PFSK-1 (cell line): ENCODE results near the gene NME9.

Source experiments
- FOXP2 ChIP-seq: optimal IDR thresholded peaks from 2 replicates; pipeline ENCODE3; 2011; ENCODE audit warnings: borderline replicate concordance, control low read depth, inconsistent platforms; ENCODE audit not compliant: insufficient read depth; ENCODE audit errors: extremely low read length, extremely low read depth
- POLR2AphosphoS5 ChIP-seq: IDR thresholded peaks from 2 replicates; pipeline ENCODE4 v1.6.1; 2012; ENCODE audit warnings: low read depth, mild to moderate bottlenecking, control low read depth, low read length, moderate library complexity
- REST ChIP-seq, 2 experiments: IDR thresholded peaks; 2 replicates each; pipeline versions ENCODE4 v1.6.1 to v1.8.0; 2011 to 2012; ENCODE audit warnings: low read depth in 2 of 2, low read length in 2 of 2, control low read depth in 1 of 2, inconsistent platforms in 1 of 2, mild to moderate bottlenecking in 1 of 2, moderate library complexity in 1 of 2; ENCODE audit not compliant: insufficient read depth in 1 of 2
- SIN3A ChIP-seq: IDR thresholded peaks from 2 replicates; pipeline ENCODE4 v1.6.1; 2012; ENCODE audit warnings: mild to moderate bottlenecking, low read length, moderate library complexity, borderline replicate concordance; ENCODE audit not compliant: insufficient read depth
- TAF1 ChIP-seq: IDR thresholded peaks from 2 replicates; pipeline ENCODE4 v1.6.1; 2012; ENCODE audit warnings: low read length, control low read depth, borderline replicate concordance; ENCODE audit not compliant: insufficient read depth

The NME9 gene

GRCh38 chr3:138281561-138281960, 48.1 kb downstream of the NME9 start:
- TF ChIP-seq SIN3A (no peak), TAF1 (no peak), POLR2AphosphoS5 (no peak), REST (IDR thresholded peaks at IDR 0.05; ENCODE audit: insufficient read depth in 1 of 2, low read depth in 2 of 2, low read length in 2 of 2) (no peak), FOXP2 (no peak)

- TF ChIP-seq FOXP2, result no peak
- no peak for TF ChIP-seq REST (IDR thresholded peaks at IDR 0.05; ENCODE audit: insufficient read depth in 1 of 2, low read depth in 2 of 2, low read length in 2 of 2)
- no peak for TF ChIP-seq SIN3A
- TF ChIP-seq POLR2AphosphoS5, result no peak
- no peak for TF ChIP-seq TAF1
These were observed 58.4 kb downstream of the NME9 start for GRCh38 chr3:138271189-138271794.

GRCh38 chr3:138270245-138270644, 59.4 kb downstream of the NME9 start:
- TF ChIP-seq SIN3A (no peak), TAF1 (no peak), REST (IDR thresholded peaks at IDR 0.05; ENCODE audit: insufficient read depth in 1 of 2, low read depth in 2 of 2, low read length in 2 of 2) (no peak), POLR2AphosphoS5 (no peak), FOXP2 (no peak)

- TF ChIP-seq TAF1, result no peak
- TF ChIP-seq SIN3A, result no peak
These were observed 62.6 kb downstream of the NME9 start for GRCh38 chr3:138267083-138267482.

GRCh38 chr3:138265745-138266144, 63.9 kb downstream of the NME9 start:
- TF ChIP-seq FOXP2, result no peak
- no peak for TF ChIP-seq TAF1
- TF ChIP-seq REST (IDR thresholded peaks at IDR 0.05; ENCODE audit: insufficient read depth in 1 of 2, low read depth in 2 of 2, low read length in 2 of 2), result no peak
- TF ChIP-seq SIN3A, result no peak
